Hematopoietic multipotent progenitor cell treated with erythropoietin and hydrocortisone succinate and interleukin-3 and kit ligand, for 8 days (in vitro differentiated cells): Measurements from ENCODE around the gene OSBP2.
A peak's percentile ranks its signal among the peaks of the same experiment; 100 is the strongest.

Source experiments
- DNase-seq: peaks from one replicate; pipeline ENCODE4 v3.0.0-alpha.2; 2015

OSBP2 gene

DNA sequence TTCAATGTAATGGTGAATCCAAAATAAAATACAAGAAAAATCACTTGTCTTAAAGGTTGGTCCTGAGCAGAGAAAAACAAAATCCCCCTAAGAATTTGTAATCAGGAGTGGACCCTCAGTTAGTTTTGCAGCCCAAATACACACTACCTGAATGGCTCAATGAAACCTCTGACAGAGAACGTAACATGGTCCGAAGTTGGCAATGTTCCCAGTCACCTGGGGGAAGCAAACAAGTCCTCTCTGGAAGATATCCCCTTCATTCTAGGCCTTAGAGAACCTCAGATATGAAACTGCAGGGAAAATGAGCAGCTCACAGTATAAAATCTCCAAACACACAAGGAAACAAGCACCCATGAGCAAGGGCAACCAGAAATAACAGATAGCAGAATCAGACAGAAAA is 215.7 kb downstream of the OSBP2 start:
- DNase-seq: no peak

GRCh38 chr22:30918761-30919160 is 224.1 kb downstream of the OSBP2 start:
- DNase-seq: no peak

GRCh38 chr22:30919973-30920372 is 225.3 kb downstream of the OSBP2 start:
- no peak for DNase-seq

DNA sequence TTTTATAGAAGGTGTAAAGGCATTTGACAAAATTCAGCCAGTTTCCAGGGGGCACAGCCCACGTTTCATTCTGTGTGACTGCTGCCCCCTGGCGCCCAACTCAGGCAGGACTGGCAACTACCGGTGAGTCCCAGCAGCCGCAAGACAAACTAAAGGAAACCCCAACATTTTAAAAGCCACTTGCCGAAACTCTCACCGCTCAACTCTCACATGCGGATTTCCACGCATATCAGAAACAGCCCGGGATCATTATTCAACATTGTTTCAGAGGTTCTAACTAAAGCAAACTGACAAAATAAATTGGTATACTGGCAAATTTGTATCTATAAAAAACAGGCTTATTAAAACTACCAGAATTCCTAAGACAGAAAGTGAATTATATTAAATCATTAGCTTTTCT is 225.7 kb downstream of the OSBP2 start:
- DNase-seq: peak; percentile 85

- DNase-seq: peak; percentile 30
Observed at GRCh38 chr22:30921108-30921507, 226.4 kb downstream of the OSBP2 start.

DNA sequence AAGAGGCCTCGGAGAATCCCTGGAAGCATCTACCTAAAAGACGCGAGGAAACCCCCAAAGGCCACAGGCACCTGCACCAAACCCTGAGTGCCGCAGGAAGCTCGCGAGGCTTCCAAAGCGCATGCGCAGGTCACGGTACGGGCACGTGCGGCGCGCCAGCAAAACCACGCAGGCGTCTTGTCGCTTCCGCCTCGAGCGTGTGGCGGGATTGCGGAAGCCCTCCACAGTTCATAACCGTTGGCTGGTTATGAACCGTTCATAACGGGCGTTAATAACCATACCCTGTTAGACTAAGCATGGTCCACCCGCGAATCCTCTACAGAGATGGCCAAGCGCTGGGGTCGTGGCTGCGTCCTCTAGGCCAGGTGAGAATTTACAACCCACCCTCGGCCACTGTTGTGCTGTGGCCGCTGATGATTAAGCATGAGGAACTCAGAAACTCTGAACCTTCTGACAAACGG is 227.5 kb downstream of the OSBP2 start:
- peak; percentile 82 for DNase-seq

GRCh38 chr22:30923168-30923900 is 228.7 kb downstream of the OSBP2 start:
- DNase-seq: no peak

- no peak for DNase-seq
Observed at GRCh38 chr22:30925667-30926066, 231.0 kb downstream of the OSBP2 start.

DNA sequence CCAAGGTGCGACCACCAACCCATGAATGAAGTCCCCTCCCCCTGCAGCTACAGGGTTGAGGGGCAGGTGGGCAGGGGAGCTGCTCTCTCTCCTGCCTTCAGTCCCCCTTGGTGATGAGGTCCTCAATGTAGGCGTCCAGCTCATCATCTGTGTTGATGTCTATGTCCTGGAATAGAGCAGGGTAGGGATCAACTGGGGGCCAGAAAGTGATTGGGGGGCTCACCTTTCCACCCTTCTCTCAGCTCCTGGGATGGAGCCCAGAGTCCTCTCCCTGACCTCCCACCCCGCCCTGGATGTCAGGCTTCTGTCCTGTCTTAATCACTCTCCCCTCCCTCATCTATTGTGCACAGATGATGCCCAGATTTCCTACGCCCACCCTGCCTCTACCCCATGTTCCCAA is 232.0 kb downstream of the OSBP2 start:
- no peak for DNase-seq

DNA sequence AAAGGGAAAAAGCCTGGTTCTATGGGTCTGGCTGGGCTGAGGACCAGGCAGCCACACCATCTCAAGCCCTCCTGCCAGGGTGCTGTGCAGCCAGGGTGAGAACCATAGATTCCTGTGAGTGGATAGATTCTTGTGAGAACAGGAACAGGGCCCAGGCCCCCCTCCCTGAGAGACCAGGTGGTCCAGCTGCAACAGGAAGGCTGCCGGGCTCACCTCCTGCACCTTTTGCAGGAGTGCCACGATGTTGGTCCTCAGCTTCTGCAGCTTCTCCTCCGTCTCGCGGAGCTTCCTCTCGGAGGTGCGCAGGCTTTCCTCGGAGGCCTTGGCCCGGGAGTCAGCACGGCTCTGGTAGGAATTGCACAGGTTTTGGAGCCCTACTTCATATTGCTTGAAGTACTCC is 233.1 kb downstream of the OSBP2 start:
- DNase-seq: no peak

DNA sequence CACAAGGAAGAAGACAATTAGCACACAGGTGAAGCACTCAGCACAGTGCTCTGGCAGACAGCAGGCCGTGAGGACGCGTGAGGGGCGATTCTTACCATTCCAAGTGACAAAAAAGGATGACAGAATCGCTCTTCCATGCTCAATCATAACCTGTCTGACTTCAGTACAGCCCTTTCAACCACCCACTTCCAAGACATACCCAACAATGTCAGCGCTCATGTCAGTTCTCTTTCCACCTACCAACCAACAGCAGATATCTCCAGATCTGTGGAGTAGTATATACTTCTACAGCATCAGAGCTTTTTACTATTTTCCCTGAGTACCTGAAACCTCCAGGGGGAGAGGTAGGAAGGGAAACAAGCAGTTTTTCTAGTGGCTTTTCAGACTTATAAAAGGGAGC is 233.7 kb downstream of the OSBP2 start:
- no peak for DNase-seq

- DNase-seq: no peak
Observed at GRCh38 chr22:30930228-30930627, 235.6 kb downstream of the OSBP2 start.

- DNase-seq: no peak
Observed at GRCh38 chr22:30931541-30932300, 237.0 kb downstream of the OSBP2 start.

GRCh38 chr22:30932661-30933060 is 238.0 kb downstream of the OSBP2 start:
- DNase-seq: no peak

GRCh38 chr22:30933457-30933856 is 238.8 kb downstream of the OSBP2 start:
- DNase-seq: no peak

DNA sequence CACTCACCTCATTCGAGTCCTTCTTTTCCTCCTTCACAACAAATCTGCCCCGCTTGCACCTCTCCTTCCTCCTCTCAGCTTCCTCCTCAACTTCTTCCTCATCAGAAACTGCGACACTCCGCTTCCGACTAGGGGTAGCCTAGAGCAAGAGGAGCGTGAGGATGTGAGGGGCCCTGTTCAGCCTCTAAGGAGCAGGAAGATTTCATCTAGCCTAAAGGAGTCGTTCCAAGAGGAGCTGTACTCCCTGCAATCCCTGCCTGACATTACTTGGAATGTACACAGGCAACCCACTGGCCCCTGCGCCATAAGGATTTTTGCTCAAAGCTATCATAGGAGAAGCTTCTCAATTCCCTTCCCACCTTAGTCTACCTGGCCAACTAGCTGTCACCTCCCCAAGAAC is 239.4 kb downstream of the OSBP2 start:
- no peak for DNase-seq

DNA sequence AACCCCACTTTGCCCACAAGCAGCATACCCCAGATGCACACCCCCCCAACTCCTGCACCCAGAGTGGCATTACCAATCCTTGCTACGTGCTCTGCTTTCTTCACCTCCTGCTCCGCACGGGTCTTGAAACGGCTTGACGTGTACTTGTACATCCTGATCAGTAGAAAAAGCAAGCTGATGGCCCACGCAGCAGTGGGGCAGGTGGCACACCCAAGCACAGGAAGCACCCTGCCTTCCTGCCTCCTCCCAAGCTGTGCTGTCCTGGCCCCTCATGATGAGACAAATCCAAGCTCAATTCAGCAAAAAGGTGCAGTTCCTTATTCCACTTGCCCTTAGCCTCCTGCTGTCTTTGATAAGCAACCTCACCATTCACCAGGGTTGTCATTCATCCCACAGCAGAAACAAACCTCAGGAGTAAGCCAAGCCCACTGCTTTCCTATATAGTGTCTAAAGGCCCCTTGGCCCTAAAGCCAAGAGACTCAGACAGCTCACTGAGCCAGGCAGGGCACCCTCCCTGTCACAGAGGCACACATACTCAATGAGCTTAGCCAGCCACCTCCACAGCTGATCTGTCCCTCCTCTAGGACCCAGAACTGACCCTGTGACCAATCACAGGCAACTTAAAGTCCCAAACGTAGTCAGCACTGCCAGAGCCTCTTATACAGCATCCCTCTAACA is 246.2 kb downstream of the OSBP2 start:
- no peak for DNase-seq

GRCh38 chr22:30941363-30941740 is 246.7 kb downstream of the OSBP2 start:
- no peak for DNase-seq

DNA sequence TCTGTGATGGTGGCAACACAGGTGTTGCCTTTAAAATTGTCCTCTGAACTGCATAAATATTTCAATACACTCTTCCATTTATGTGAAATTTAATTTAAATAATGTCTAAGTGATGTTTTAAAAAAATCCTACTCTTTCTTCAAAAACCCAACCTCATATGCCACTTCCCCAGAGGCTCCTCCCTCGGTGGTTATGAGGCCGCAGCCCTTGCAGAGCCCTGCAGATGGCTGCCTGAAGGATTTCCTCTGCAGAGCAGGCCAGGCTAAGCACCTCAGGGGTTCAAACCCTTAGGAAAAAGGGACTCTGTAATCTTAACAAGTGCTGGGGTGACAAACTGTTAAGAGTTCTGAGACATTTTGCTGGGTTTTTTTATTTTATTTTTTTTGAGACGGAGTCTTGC is 248.7 kb downstream of the OSBP2 start:
- no peak for DNase-seq

GRCh38 chr22:30944986-30945385 is 250.3 kb downstream of the OSBP2 start:
- DNase-seq: no peak

- DNase-seq: no peak
Observed at GRCh38 chr22:30945653-30946052, 251.0 kb downstream of the OSBP2 start.

- DNase-seq: no peak
Observed at GRCh38 chr22:30946354-30946753, 251.7 kb downstream of the OSBP2 start.

GRCh38 chr22:30947173-30947815 is 252.6 kb downstream of the OSBP2 start:
- no peak for DNase-seq
